GM12891 (cell line): ENCODE data around the gene FHIT.

ENCODE experiments used
- PAX5 ChIP-seq: IDR thresholded peaks from 2 replicates; pipeline ENCODE4 v1.6.1; 2011; ENCODE audit warnings: low read length, moderate library complexity, mild to moderate bottlenecking; ENCODE audit not compliant: insufficient read depth, severe bottlenecking
- POLR2A ChIP-seq: IDR thresholded peaks from 2 replicates; pipeline ENCODE4 v1.6.1; 2011; ENCODE audit warnings: low read depth, low read length, control low read depth
- POLR2AphosphoS5 ChIP-seq: IDR thresholded peaks from 2 replicates; pipeline ENCODE4 v1.6.1; 2011; ENCODE audit warnings: low read depth, low read length, control low read depth
- SPI1 ChIP-seq: IDR thresholded peaks from 2 replicates; pipeline ENCODE4 v1.6.1; 2011; ENCODE audit warnings: low read depth, low read length, control low read depth
- TAF1 ChIP-seq: IDR thresholded peaks from 2 replicates; pipeline ENCODE4 v1.6.1; 2011; ENCODE audit warnings: low read depth, low read length, control low read depth

GRCh38 chr3:60549863-60550262 lies 701.4 kb downstream of the FHIT start:
- TF ChIP-seq POLR2A (no peak), POLR2AphosphoS5 (no peak), TAF1 (no peak), PAX5 (no peak), SPI1 (no peak)
